ENCODE measurements around the gene CAPN12. TPM values are rescaled to one million over a fixed set of nuclear protein-coding genes. Genes with fewer than 3 reads are reported as not detected.

CAPN12 gene
- total RNA-seq, 1 experiment from 2014 or later, result 8.8 TPM

- Histone ChIP-seq H3K9me2 (ENCODE audit: insufficient read depth) (no peaks in the 10 kb centered on the region), H3K79me2 (ENCODE audit: insufficient read depth, low read length) (no peaks in the 10 kb centered on the region), H3K4me1 (ENCODE audit: control insufficient read depth in 1 of 2, insufficient read depth in 2 of 2, low read length in 2 of 2) (peaks cover 3 to 20% of the 10 kb centered on the region in 2 experiments; a peak in 3 of 4 replicates), H3K27me3 (ENCODE audit: insufficient read depth, low read length) (no peaks in the 10 kb centered on the region), H3K9ac (ENCODE audit: low read length) (no peak overlapping the region), H4K20me1 (ENCODE audit: insufficient read depth) (no peaks in the 10 kb centered on the region), H3K4me3 (replicated peaks in 1 of 2; ENCODE audit: low read depth in 1 of 2, low read length in 2 of 2) (no peak overlapping the region), H2AFZ (ENCODE audit: low read depth, low read length, poor library complexity, severe bottlenecking) (no peak overlapping the region), H3K27ac (ENCODE audit: low read depth, low read length) (no peak overlapping the region), H3K36me3 (ENCODE audit: control insufficient read depth in 1 of 2, insufficient read depth in 2 of 2, low read length in 2 of 2) (no peaks in the 10 kb centered on the region), H3K9me3 (ENCODE audit: control insufficient read depth in 1 of 2, insufficient read depth in 1 of 2, low read depth in 1 of 2, low read length in 2 of 2) (no peaks in the 10 kb centered on the region), H3K4me2 (ENCODE audit: low read length) (no peak overlapping the region)
- intact Hi-C loops (cut with micrococcal nuclease), result loop anchor here (5.0 kb wide), 1 partner anchor 93 kb away; the partner anchor contains the start of gene ECH1
- TF ChIP-seq JUND (IDR thresholded peaks at IDR 0.05) (no peak), ZNF274 (IDR thresholded peaks at IDR 0.05; ENCODE audit: low read depth, low read length) (no peak), CTCF (IDR thresholded peaks at IDR 0.05 in 2 of 3, conservative IDR thresholded peaks at IDR 0.05 in 1 of 3; ENCODE audit: borderline replicate concordance in 1 of 3, insufficient read depth in 1 of 3, low read depth in 2 of 3, low read length in 2 of 3) (no peak), ATF3 (IDR thresholded peaks at IDR 0.05) (no peak), CEBPB (IDR thresholded peaks at IDR 0.05; ENCODE audit: low read depth) (no peak), ELF1 (IDR thresholded peaks at IDR 0.05; ENCODE audit: borderline replicate concordance, low read depth) (no peak), EGR1 (IDR thresholded peaks at IDR 0.05; ENCODE audit: low read depth) (no peak), POLR2A (IDR thresholded peaks at IDR 0.05; ENCODE audit: borderline replicate concordance, extremely low read depth, insufficient read depth, insufficient read length) (no peak), MAX (IDR thresholded peaks at IDR 0.05) (no peak), CBX3 (IDR thresholded peaks at IDR 0.05; ENCODE audit: low read depth) (no peak), SIN3A (IDR thresholded peaks at IDR 0.05; ENCODE audit: low read depth) (no peak), EZH2phosphoT487 (IDR thresholded peaks at IDR 0.05; ENCODE audit: borderline replicate concordance) (no peak), POLR2AphosphoS5 (IDR thresholded peaks at IDR 0.05; ENCODE audit: low read depth, low read length) (no peak)
- RAD21 ChIA-PET (ENCODE audit: low non-redundant PET in 1 of 2, low total read pairs in 2 of 2, uncharacterized antibody in 2 of 2, unreplicated experiment in 2 of 2), result no interaction called here
- DNase-seq (ENCODE audit: low read depth, low spot score), result no peak
- POLR2A ChIA-PET, result no interaction called here
- no peak for ATAC-seq
- CTCF ChIA-PET, result no interaction called here
- BruUV-seq (replicated peaks), result no TSS peak
Measured at GRCh38 chr19:38739440-38740256, 4.6 kb downstream of the CAPN12 start.
